ENCODE results near the gene STARD8.

Gene STARD8

DNA sequence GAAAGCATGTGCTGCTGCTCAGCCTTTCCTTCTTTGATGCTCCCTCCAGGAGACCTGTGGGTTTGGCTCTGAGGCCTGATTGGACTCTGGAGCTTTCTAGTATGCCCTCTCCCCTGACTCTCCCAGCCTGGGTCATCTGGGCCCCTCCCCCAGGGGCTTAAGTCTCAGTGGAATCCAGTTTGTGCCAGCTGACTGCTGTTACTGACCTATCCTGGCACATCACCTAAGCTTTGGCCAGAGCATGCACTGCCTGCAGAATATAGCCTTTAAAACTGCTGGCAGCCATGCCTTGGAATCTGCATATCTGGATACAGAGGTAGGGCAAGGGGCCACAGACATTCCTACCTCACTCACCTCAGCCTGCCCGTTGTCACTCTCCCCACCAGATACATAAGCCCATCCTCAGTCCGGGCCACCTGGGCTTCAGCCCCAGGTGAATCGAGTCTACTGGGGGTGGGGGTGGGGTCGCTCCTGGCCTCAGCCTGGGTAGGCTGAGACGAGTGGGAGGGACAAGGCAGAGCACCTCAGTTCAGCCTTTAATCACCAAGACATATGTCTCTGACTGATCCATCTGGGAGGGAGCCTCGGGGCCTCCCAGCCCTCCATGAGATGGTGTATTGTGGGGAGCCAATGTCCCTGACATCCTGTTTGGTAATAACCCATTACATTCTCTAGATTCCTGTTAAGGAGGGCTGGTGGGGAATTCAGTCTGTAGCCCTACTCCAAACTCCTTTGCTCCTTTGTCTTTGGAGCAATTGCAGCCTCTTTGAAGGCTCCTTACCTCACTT lies 61.2 kb downstream of the STARD8 start:
- DNase-seq (ENCODE audit: insufficient read length, low spot score), result no peak
- TF ChIP-seq, protein P1, sequence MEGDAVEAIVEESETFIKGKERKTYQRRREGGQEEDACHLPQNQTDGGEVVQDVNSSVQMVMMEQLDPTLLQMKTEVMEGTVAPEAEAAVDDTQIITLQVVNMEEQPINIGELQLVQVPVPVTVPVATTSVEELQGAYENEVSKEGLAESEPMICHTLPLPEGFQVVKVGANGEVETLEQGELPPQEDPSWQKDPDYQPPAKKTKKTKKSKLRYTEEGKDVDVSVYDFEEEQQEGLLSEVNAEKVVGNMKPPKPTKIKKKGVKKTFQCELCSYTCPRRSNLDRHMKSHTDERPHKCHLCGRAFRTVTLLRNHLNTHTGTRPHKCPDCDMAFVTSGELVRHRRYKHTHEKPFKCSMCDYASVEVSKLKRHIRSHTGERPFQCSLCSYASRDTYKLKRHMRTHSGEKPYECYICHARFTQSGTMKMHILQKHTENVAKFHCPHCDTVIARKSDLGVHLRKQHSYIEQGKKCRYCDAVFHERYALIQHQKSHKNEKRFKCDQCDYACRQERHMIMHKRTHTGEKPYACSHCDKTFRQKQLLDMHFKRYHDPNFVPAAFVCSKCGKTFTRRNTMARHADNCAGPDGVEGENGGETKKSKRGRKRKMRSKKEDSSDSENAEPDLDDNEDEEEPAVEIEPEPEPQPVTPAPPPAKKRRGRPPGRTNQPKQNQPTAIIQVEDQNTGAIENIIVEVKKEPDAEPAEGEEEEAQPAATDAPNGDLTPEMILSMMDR (IDR thresholded peaks at IDR 0.05; ENCODE audit: insufficient read depth, missing control alignments), result no peak
- FAIRE-seq, result no peak

DNA sequence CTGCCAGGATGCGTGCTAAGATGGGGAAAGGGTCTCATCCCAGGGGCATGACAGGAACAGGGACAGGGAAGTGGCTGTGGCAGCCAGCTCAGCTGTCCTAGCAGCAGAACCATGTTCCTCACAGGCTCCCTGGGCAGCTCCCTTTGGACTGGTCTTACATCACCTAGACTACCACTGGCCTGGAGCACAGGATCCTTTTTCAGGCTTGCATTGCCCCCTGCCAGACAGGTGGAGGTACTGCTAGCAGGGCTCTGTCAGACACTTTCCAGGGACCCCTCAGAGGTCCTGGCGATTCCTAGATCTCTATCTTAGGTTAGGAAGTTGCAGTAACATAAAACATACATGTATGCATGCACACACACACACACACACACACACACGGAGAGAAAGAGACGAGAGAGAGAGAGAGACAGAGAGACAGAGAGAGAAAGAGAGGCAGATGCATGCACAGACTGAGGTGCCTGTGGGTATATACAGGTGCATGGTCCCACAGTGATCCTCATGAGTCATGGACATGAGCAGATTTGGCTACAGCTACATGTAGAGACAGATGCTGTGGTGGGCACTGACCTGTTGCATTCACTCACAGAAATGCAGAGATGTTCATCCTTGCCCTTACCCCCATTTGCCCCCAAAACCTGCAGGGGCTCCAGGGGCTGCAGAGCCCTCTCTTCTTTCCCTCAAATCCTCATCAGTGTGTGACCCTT lies 63.6 kb downstream of the STARD8 start:
- FAIRE-seq (no peak), DNase-seq (ENCODE audit: insufficient read length, low spot score) (no peak)
- TF ChIP-seq, protein P1 (IDR thresholded peaks at IDR 0.05; ENCODE audit: insufficient read depth, missing control alignments), result peak; percentile 54

DNA sequence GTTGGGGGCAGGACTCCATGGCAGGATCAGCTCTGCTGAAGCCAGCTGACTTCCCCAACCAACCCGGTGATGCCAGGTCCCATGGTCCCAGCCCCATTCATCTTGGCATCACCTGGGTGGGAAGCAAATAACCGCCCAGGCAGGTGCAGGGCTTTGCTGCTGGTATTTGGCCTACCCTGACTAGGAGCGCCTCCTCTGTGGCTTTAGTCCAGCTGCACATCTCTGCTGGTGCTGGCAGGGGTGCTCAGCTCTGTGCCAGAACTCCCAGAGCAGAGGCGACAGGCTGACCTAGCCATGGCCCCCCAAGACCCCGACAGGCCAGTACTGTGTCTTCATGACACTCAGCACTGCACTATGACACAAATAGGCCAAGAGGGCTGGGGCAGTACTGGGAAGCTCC lies 64.4 kb downstream of the STARD8 start:
- FAIRE-seq, result no peak
- DNase-seq (ENCODE audit: insufficient read length, low spot score), result no peak
- TF ChIP-seq, protein P1 (IDR thresholded peaks at IDR 0.05; ENCODE audit: insufficient read depth, missing control alignments), result no peak

DNA sequence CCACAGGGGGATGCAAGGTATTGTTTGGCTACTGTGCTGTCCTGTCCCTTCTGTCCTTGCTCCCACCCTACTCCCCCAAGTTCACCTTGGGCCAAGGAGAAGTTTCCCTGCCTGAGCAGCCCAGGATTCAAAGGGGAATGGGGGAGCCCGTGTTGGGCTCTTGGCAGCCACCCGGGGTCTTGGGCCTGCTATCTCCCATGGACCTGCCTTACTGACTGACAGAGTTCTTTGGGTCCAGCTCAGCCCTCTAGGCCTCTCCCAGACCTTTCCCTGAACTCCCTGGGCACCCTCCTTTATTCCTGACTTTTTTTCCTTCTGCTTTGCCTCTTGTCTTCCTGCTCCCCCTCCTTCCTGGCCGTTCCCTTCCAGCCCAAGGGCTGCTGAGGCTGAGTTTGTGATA lies 67.4 kb downstream of the STARD8 start:
- DNase-seq (ENCODE audit: insufficient read length, low spot score) (no peak), FAIRE-seq (no peak)
- TF ChIP-seq, protein P1 (IDR thresholded peaks at IDR 0.05; ENCODE audit: insufficient read depth, missing control alignments), result no peak

DNA sequence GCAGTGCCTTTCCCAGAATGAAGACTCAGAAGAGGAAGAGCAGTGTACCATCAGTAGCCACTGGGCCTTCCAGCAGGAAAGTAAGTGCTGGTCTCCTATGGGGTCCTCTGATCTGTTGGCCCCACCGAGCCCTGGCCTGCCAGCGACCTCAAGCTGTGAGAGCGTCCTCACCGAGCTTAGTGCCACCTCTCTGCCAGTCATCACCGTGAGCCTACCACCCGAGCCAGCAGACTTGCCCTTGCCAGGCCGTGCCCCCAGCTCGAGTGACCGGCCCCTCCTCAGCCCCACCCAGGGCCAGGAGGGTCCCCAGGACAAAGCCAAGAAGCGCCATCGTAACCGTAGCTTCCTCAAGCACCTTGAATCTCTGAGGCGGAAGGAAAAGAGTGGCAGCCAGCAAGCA lies 69.7 kb downstream of the STARD8 start:
- DNase-seq (ENCODE audit: insufficient read length, low spot score), result no peak

DNA sequence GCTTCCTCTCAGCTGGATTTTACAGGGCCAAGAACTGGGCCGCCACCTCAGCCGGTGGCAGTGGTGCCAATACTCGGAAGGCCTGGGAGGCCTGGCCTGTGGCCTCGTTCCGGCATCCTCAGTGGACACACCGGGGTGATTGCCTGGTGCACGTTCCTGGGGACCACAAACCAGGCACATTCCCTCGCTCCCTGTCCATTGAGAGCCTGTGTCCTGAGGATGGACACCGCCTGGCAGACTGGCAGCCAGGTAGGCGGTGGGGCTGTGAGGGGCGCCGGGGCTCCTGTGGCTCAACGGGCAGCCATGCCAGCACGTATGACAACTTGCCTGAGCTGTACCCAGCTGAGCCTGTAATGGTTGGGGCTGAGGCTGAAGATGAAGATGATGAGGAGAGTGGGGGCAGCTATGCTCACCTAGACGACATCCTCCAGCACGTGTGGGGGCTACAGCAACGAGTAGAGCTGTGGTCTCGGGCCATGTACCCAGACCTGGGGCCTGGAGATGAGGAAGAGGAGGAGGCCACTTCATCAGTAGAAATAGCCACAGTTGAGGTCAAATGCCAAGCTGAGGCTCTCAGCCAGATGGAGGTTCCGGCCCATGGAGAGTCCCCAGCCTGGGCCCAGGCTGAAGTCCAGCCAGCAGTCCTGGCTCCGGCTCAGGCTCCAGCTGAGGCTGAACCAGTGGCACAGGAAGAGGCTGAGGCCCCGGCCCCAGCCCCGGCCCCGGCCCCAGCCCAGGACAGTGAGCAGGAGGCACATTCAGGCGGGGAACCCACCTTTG lies 70.4 kb downstream of the STARD8 start:
- TF ChIP-seq, protein P1 (IDR thresholded peaks at IDR 0.05; ENCODE audit: insufficient read depth, missing control alignments), result no peak
- DNase-seq (ENCODE audit: insufficient read length, low spot score) (no peak), FAIRE-seq (no peak)

More for the DNA sequence above, 69.7 kb downstream of the STARD8 start:
- no peak for FAIRE-seq
- TF ChIP-seq, protein P1 (IDR thresholded peaks at IDR 0.05; ENCODE audit: insufficient read depth, missing control alignments), result no peak
